ENCODE data around the gene TMEM184A. TPM values are rescaled to one million over a fixed set of nuclear protein-coding genes. Genes with fewer than 3 reads are reported as not detected.

The TMEM184A gene
- total and polyA plus RNA-seq, 2 of the 8 experiments (the other 6 are each of a cell fraction or from before 2014, with no cell fraction given) = 1.8 to 2.1 TPM

DNA sequence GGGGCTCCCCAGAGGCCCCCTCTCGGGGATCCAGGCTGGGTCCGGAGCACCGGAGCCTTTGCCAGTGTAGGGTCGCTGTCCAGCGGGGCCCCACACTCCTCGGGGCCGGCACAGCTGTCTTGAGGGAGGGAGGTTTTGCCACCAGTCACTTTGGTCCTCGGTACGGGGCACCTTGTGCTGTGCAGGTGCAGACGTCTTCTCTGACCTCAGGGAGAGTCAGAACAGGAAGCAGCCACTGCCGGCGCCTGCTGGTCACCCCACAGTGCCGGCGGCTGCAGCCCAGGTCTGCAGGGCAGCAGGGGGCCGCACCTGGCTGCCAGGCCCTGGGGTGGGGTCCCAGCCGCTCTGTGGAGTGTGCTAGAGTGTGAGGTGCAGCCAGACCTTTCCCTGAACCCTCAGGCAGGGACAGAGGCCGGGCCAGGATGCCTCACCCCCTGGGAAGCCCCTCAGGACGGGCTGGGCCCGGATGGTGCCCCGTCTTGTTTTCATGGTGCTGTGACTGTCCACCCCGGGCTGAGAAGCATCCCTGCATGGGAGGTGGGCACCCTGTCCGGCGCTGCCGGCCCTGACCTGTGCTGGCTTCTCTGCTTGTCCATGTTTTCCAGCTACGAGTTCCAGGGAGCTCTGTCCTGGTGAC lies 17.3 kb downstream of the TMEM184A start:
- H3K18ac ChIP-seq (ENCODE audit: extremely low read depth, low read length) = no peak overlapping the region
- ChIA-PET POLR2A (ENCODE audit: partially characterized antibody) (interaction anchor here (2.6 kb wide), 1 partner anchor 15 kb away, joined by 7 read pairs; no protein-coding TSS in a partner anchor), CTCF (ENCODE audit: partially characterized antibody) (interaction anchor here (1.2 to 1.8 kb wide), 2 partner anchors 16 to 17 kb away, joined by 3 to 7 read pairs; partner anchors contain the start of gene TMEM184A)
- H3K23me2 ChIP-seq (ENCODE audit: low read depth, low read length) = no peaks in the 10 kb centered on the region
- H2BK12ac ChIP-seq (ENCODE audit: low read depth, low read length) = no peak overlapping the region
- peaks cover 14% of the 10 kb centered on the region for H3K79me1 ChIP-seq (ENCODE audit: low read depth, low read length)
- H3K56ac ChIP-seq (replicated peaks; ENCODE audit: insufficient read length, low read depth, low read length) = no peak overlapping the region
- no peak overlapping the region for H3K4me3 ChIP-seq (ENCODE audit: extremely low read depth in 1 of 4, insufficient read depth in 2 of 4, low read depth in 3 of 4, low read length in 4 of 4)
- H3K27ac ChIP-seq (ENCODE audit: low read depth, low read length) = no peak overlapping the region
- no peak overlapping the region for H4K91ac ChIP-seq (replicated peaks; ENCODE audit: insufficient read length, low read length)
- H2BK120ac ChIP-seq (replicated peaks; ENCODE audit: low read depth, low read length) = no peak overlapping the region
- peaks cover 0 to 46% of the 10 kb centered on the region in 2 experiments; a peak in 3 of 4 replicates for H3K79me2 ChIP-seq (ENCODE audit: control insufficient read depth in 1 of 2, insufficient read depth in 2 of 2, low read length in 2 of 2)
- H3K4me2 ChIP-seq (ENCODE audit: insufficient read depth in 1 of 2, low read depth in 2 of 2, low read length in 2 of 2) = no peak overlapping the region
- no peak for DNase-seq (ENCODE audit: low read depth in 1 of 2, low spot score in 2 of 2)
- H4K8ac ChIP-seq (ENCODE audit: extremely low read depth, insufficient read depth, low read length) = peak overlapping the region; percentile 68; the same call in 1 of the 2 replicates
- FAIRE-seq = no peak
- H4K20me1 ChIP-seq (replicated peaks in 1 of 2; ENCODE audit: control insufficient read depth in 1 of 2, insufficient read depth in 2 of 2, low read length in 2 of 2) = peaks cover 12 to 22% of the 10 kb centered on the region in 2 experiments
- no peak overlapping the region for H4K5ac ChIP-seq (ENCODE audit: insufficient read length, low read depth, low read length)
- H3K9me3 ChIP-seq (ENCODE audit: insufficient read depth in 2 of 2, low read depth in 1 of 2, low read length in 1 of 2) = no peaks in the 10 kb centered on the region
- no peak overlapping the region for H3K4ac ChIP-seq (replicated peaks; ENCODE audit: insufficient read length, low read depth, low read length)
- no peak overlapping the region for H2AFZ ChIP-seq (ENCODE audit: low read length)
- no peak overlapping the region for H2BK5ac ChIP-seq (ENCODE audit: low read depth, low read length)
- TF ChIP-seq TAF7 (optimal IDR thresholded peaks at IDR 0.05; ENCODE audit: borderline replicate concordance, low read depth, low read length) (no peak), SP1 (IDR thresholded peaks at IDR 0.05; ENCODE audit: low read depth, low read length) (no peak), PHF8 (conservative IDR thresholded peaks at IDR 0.05; ENCODE audit: low read depth, low read length) (no peak), BACH1 (IDR thresholded peaks at IDR 0.05; ENCODE audit: low read length) (no peak), EZH2 (IDR thresholded peaks at IDR 0.05; ENCODE audit: low read depth, low read length, severe bottlenecking) (no peak), TBP (IDR thresholded peaks at IDR 0.05; ENCODE audit: low read depth, low read length) (no peak), EP300 (IDR thresholded peaks at IDR 0.05; ENCODE audit: borderline replicate concordance in 1 of 2, low read depth in 2 of 2, low read length in 2 of 2) (no peak), BCL11A (IDR thresholded peaks at IDR 0.05; ENCODE audit: low read depth in 2 of 2, low read length in 2 of 2) (no peak), ZNF274 (IDR thresholded peaks at IDR 0.05; ENCODE audit: borderline replicate concordance, extremely low read depth, low read length) (no peak)
- TF ChIP-seq, protein P1, sequence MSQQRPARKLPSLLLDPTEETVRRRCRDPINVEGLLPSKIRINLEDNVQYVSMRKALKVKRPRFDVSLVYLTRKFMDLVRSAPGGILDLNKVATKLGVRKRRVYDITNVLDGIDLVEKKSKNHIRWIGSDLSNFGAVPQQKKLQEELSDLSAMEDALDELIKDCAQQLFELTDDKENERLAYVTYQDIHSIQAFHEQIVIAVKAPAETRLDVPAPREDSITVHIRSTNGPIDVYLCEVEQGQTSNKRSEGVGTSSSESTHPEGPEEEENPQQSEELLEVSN (IDR thresholded peaks at IDR 0.05) = no peak
- TF ChIP-seq, protein P2, sequence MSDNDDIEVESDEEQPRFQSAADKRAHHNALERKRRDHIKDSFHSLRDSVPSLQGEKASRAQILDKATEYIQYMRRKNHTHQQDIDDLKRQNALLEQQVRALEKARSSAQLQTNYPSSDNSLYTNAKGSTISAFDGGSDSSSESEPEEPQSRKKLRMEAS (IDR thresholded peaks at IDR 0.05) = no peak
- no peak overlapping the region for H3K23ac ChIP-seq (ENCODE audit: insufficient read length)
- H2AK5ac ChIP-seq (ENCODE audit: low read depth, low read length) = no peak overlapping the region
- peaks cover 9 to 29% (median 21%) of the 10 kb centered on the region in 4 experiments; a peak in 6 of 7 replicates for H3K4me1 ChIP-seq (replicated peaks in 1 of 4; ENCODE audit: control insufficient read depth in 3 of 4, insufficient read depth in 4 of 4, low read length in 3 of 4)
- WGBS, 2 experiments (ENCODE audit: extremely low coverage in 1 of 2, insufficient coverage in 1 of 2, insufficient read length in 1 of 2, insufficient replicate concordance in 2 of 2, low coverage in 1 of 2, low lambda C conversion rate in 2 of 2, missing lambda C conversion rate in 1 of 2) = 88% methylated on average over 17 of the region's 25 CpGs; no CpG with 5 or more reads in 1 of the 2 experiments
- H3K27me3 ChIP-seq (replicated peaks in 1 of 4; ENCODE audit: control insufficient read depth in 3 of 4, extremely low read depth in 1 of 4, insufficient read depth in 3 of 4, low read length in 3 of 4) = no peaks in the 10 kb centered on the region
- no peak overlapping the region for H2BK20ac ChIP-seq (ENCODE audit: low read length)
- H3K36me3 ChIP-seq (ENCODE audit: control insufficient read depth in 2 of 4, insufficient read depth in 4 of 4, low read length in 3 of 4) = peaks cover 0 to 17% (median 0%) of the 10 kb centered on the region in 4 experiments; a peak in 4 of 8 replicates
- no peak overlapping the region for H3K9ac ChIP-seq (replicated peaks in 1 of 4; ENCODE audit: extremely low read depth in 1 of 4, low read depth in 3 of 4, low read length in 3 of 4)
- H3K14ac ChIP-seq (ENCODE audit: insufficient read length) = no peak overlapping the region
- H2BK15ac ChIP-seq (ENCODE audit: low read length) = no peak overlapping the region
